K562 (cell line): ENCODE results near the gene MYO5C. TPM values are rescaled to one million over a fixed set of nuclear protein-coding genes. Genes with fewer than 3 reads are reported as not detected.

ENCODE experiments used
- ATAC-seq: fragments of 200-7000 bp; cut with Tn5 transposase; 3 replicates; pipeline ENCODE4 v1.9.1; 2020; ENCODE audit warnings: moderate library complexity
- BruUV-seq: library from RNA; stranded (reverse); fragments of 400-500 nt; replicated peaks from 2 replicates; lab custom pipeline; 2021; lab: Mats Ljungman, UMichigan
- CTCF ChIA-PET: fragments of 300-600 bp; formaldehyde crosslinking; extraction: SDS; loops from one replicate; lab custom pipeline; 2021; ENCODE audit warnings: low intra/inter-chr PET ratio; lab: Yijun Ruan, JAX
- POLR2A ChIA-PET: fragments of 300-600, 350-650 bp; sonication (Branson Sonifier 250); formaldehyde crosslinking; extraction: SDS; loops from one replicate; lab custom pipeline; 2021; ENCODE audit warnings: antibody characterized with exemption, inconsistent platforms; lab: Yijun Ruan, JAX
- DNase-seq, 4 experiments: peaks; one replicate each; pipeline versions ENCODE4 v3.0.0 to v3.0.0-alpha.2; 2011 to 2018; ENCODE audit warnings: low spot score in 3 of 4, mixed read lengths in 3 of 4; ENCODE audit errors: extremely low read depth in 1 of 4
- FAIRE-seq: peaks from 2 replicates; lab custom pipeline; 2011; peaks lifted over from hg19 to GRCh38; lab: Jason Lieb, UNC
- H2AFZ ChIP-seq: 2 replicates; pipeline ENCODE4 v1.6.0; 2011; ENCODE audit warnings: low read depth, low read length, control low read depth, inconsistent platforms
- H3K27ac ChIP-seq: fragments of 200-600 bp; 3 replicates; pipeline ENCODE4 v1.8.0; 2011; ENCODE audit warnings: low read depth, mild to moderate bottlenecking, control low read depth, inconsistent platforms, low read length, moderate library complexity, mixed read lengths; ENCODE audit errors: extremely low read depth
- H3K27me3 ChIP-seq, 2 experiments: fragments of 300-600 bp in 1 of 2; 2 replicates in 1 of 2; 3 replicates in 1 of 2; pipeline versions ENCODE4 v1.6.0 to v1.8.0; 2011; ENCODE audit warnings: inconsistent platforms in 2 of 2, low read length in 2 of 2, mild to moderate bottlenecking in 1 of 2, mixed read lengths in 1 of 2, moderate library complexity in 1 of 2; ENCODE audit not compliant: control insufficient read depth in 2 of 2, insufficient read depth in 2 of 2
- H3K36me3 ChIP-seq: fragments of 300-600 bp; 3 replicates; pipeline ENCODE4 v1.8.0; 2011; ENCODE audit warnings: mild to moderate bottlenecking, low read length, inconsistent platforms; ENCODE audit not compliant: control insufficient read depth, insufficient read depth
- H3K4me1 ChIP-seq, 2 experiments: fragments of 200-600 bp in 1 of 2; replicated peaks in 1 of 2; 2 replicates in 1 of 2; 3 replicates in 1 of 2; pipeline versions ENCODE4 v1.5.1 to v1.8.0; 2011; ENCODE audit warnings: inconsistent platforms in 2 of 2, low read length in 2 of 2, mild to moderate bottlenecking in 1 of 2, mixed read lengths in 1 of 2, moderate library complexity in 1 of 2; ENCODE audit not compliant: control insufficient read depth in 2 of 2, insufficient read depth in 2 of 2
- H3K4me2 ChIP-seq: 2 replicates; pipeline ENCODE4 v1.6.1; 2011; ENCODE audit warnings: low read length, control low read depth, inconsistent platforms, mixed read lengths; ENCODE audit not compliant: insufficient read depth
- H3K4me3 ChIP-seq: fragments of 200-600 bp; sonication (generic), shearing (Covaris generic); 2 replicates; pipeline ENCODE4 v1.5.1; 2016; ENCODE audit warnings: control low read depth, inconsistent platforms
- H3K79me2 ChIP-seq: fragments of 200-600 bp; 3 replicates; pipeline ENCODE4 v1.8.0; 2011; ENCODE audit warnings: low read length, inconsistent platforms; ENCODE audit not compliant: control insufficient read depth, insufficient read depth
- H3K9ac ChIP-seq, 2 experiments: 2 replicates each; pipeline versions ENCODE4 v1.6.0 to v1.6.1; 2011; ENCODE audit warnings: low read depth in 2 of 2, low read length in 2 of 2, control low read depth in 1 of 2, inconsistent platforms in 1 of 2, mild to moderate bottlenecking in 1 of 2, mixed read lengths in 1 of 2; ENCODE audit not compliant: insufficient read depth in 1 of 2
- H3K9me1 ChIP-seq: one replicate; pipeline ENCODE4 v1.6.0; 2011; ENCODE audit warnings: inconsistent platforms, mild to moderate bottlenecking, low read length, moderate library complexity; ENCODE audit not compliant: control insufficient read depth, insufficient read depth
- H3K9me3 ChIP-seq: replicated peaks from 2 replicates; pipeline ENCODE4 v1.5.1; 2011; ENCODE audit warnings: low read depth, low read length, inconsistent platforms; ENCODE audit not compliant: control insufficient read depth, insufficient read depth
- H4K20me1 ChIP-seq: replicated peaks from 2 replicates; pipeline ENCODE4 v1.6.1; 2011; ENCODE audit warnings: low read length, inconsistent platforms, mixed read lengths; ENCODE audit not compliant: control insufficient read depth, insufficient read depth
- ERF ChIP-seq: fragments of 450-650 bp; formaldehyde crosslinking; IDR thresholded peaks from 2 replicates; pipeline ENCODE4 v1.4.0; 2020; ENCODE audit warnings: mild to moderate bottlenecking, mixed read lengths
- MAFK ChIP-seq: IDR thresholded peaks from 2 replicates; pipeline ENCODE4 v1.6.1; 2011; ENCODE audit warnings: low read length, improper control_type of control experiment
- RAD51 ChIP-seq: fragments of 450-650 bp; IDR thresholded peaks from 2 replicates; pipeline ENCODE4 v1.7.1; 2016; ENCODE audit warnings: low read depth, mild to moderate bottlenecking, borderline replicate concordance
- SMARCA5 ChIP-seq: fragments of 450-650 bp; IDR thresholded peaks from 2 replicates; pipeline ENCODE4 v1.6.1; 2016
- SREBF1 ChIP-seq: fragments of 150-350 bp; IDR thresholded peaks from 2 replicates; pipeline ENCODE4 v1.6.1; 2014; ENCODE audit warnings: antibody characterized with exemption, low read depth, low read length, borderline replicate concordance
- TCFL5 ChIP-seq: fragments of 250-450 bp; sonication (Bioruptor Pico); conservative IDR thresholded peaks from 2 replicates; pipeline ENCODE4 v1.6.1; 2021; ENCODE audit warnings: mild to moderate bottlenecking, moderate library complexity, matching md5 sums
- ZNF197 ChIP-seq: fragments of 200-800 bp; sonication (Bioruptor generic); IDR thresholded peaks from 2 replicates; pipeline ENCODE4 v1.6.1; 2016; ENCODE audit warnings: low read depth, missing genetic modification characterization, missing compliant biosample characterization
- ZNF311 ChIP-seq: fragments of 250-450 bp; sonication (Bioruptor Pico); IDR thresholded peaks from 2 replicates; pipeline ENCODE4 v1.4.0; 2020; ENCODE audit warnings: mild to moderate bottlenecking, moderate library complexity
- ZNF551 ChIP-seq: fragments of 250-450 bp; sonication (Bioruptor Pico); IDR thresholded peaks from 2 replicates; pipeline ENCODE4 v1.5.0; 2021; ENCODE audit warnings: mild to moderate bottlenecking, moderate library complexity
- WGBS: fragments of 100-300 bp; shearing (Covaris generic); methylation state at CpG from one replicate; pipeline ENCODE4 v1.1.6; 2016; ENCODE audit warnings: low coverage, mixed read lengths; ENCODE audit not compliant: insufficient coverage; ENCODE audit errors: missing lambda C conversion rate; 5-methylcytosine and 5-hydroxymethylcytosine counted together
- in situ Hi-C: fragments of 300-500 bp; cut with MboI; formaldehyde crosslinking; loops from 4 replicates; pipeline ENCODE4 v1.15.0; 2018; ENCODE audit warnings: inconsistent platforms, mixed read lengths
- intact Hi-C: fragments of 100-400 bp; cut with micrococcal nuclease; formaldehyde crosslinking; loops from 2 replicates; pipeline ENCODE4 v1.14.2; 2022
- polyA plus RNA-seq, 8 experiments: library from polyadenylated mRNA; depleted of rRNA in 4 of 8; stranded (reverse) in 5 of 8; unstranded in 3 of 8; fragments of >200 nt; fragmentation: Nextera tagmentation in 2 of 8; fragmentation: Illumina TruSeq in 1 of 8; extraction: Ambion mirVana in 2 of 8; extraction: Trizol in 1 of 8; gene quantifications; 2 replicates each; pipeline versions ENCODE4 v1.2.1 to v1.2.3, GENCODE V29; 2011 to 2014; ENCODE audit warnings: inconsistent platforms in 1 of 8, missing spikeins in 1 of 8
- total RNA-seq, 7 experiments: library from RNA; depleted of rRNA in 6 of 7; stranded (reverse); fragments of >200 nt in 6 of 7; fragmentation: Illumina TruSeq in 2 of 7; extraction: Trizol in 2 of 7; gene quantifications; 2 replicates each; pipeline versions ENCODE4 v1.2.1 to v1.2.3, GENCODE V29; 2011 to 2021; ENCODE audit warnings: low replicate concordance in 1 of 7
- TF ChIP-seq, protein P1 (sequence below): fragments of 250-450 bp; sonication (Bioruptor Pico); IDR thresholded peaks from 2 replicates; pipeline ENCODE4 v1.8.0; 2022; ENCODE audit warnings: moderate library complexity, mild to moderate bottlenecking, inconsistent platforms
- TF ChIP-seq, protein P2 (sequence below): fragments of 200-600 bp; sonication (generic); IDR thresholded peaks from one replicate; pipeline ENCODE4 v1.6.1; 2012; ENCODE audit warnings: mild to moderate bottlenecking, low read depth, low read length, inconsistent platforms

Gene MYO5C
- total and polyA plus RNA-seq, 9 of the 15 experiments (the other 6 are each of a cell fraction or from before 2014, with no cell fraction given) = 0.01 to 0.24 TPM; not detected in 7

DNA sequence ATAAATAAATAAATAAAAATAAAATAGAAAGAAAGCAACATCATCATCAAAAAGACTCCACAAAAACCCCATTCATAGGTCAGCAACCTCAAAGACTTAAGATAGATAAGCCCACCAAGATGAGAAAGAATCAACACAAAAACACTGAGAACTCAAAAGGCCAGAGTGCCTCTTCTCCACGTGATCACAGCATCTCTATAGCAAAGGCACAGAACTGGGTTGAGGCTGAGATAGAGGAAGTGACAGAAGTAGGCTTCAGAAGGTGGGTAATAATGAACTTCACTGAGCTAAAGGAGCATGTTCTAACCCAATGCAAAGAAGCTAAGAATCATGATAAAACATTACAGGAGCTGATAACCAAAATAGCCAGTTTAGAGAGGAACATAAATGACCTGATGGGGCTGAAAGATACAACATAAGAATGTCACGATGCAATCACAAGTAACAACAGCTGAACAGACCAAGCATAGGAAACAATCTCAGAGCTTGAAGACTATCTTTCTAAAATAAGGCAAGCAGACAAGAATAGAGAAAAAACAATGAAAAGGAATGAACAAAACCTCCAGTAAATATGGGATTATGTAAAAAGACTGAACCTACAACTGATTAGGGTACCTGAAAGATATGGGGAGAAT is 130.9 kb downstream of the MYO5C start:
- in situ Hi-C loops (no loop called here), intact Hi-C loops (loop anchor here (5.0 kb wide), 1 partner anchor 63 kb away; no protein-coding TSS in a partner anchor)
- 0% methylated on average over 2 of the region's 2 CpGs for WGBS
- no peaks in the 10 kb centered on the region for H3K79me2 ChIP-seq
- peaks cover 22 to 25% of the 10 kb centered on the region in 2 experiments; a peak in 4 of 5 replicates for H3K27me3 ChIP-seq
- H3K9me3 ChIP-seq = no peaks in the 10 kb centered on the region
- no peaks in the 10 kb centered on the region for H3K36me3 ChIP-seq
- ATAC-seq = no peak
- no peaks in the 10 kb centered on the region for H3K9me1 ChIP-seq
- H2AFZ ChIP-seq = no peak overlapping the region
- H4K20me1 ChIP-seq = no peaks in the 10 kb centered on the region
- no peak overlapping the region for H3K9ac ChIP-seq
- no peak overlapping the region for H3K4me3 ChIP-seq
- CTCF ChIA-PET = no interaction called here
- BruUV-seq = no TSS peak
- DNase-seq = no peak
- POLR2A ChIA-PET = interaction anchor here (0.6 kb wide), 1 partner anchor 409 kb away, joined by 3 read pairs; no protein-coding TSS in a partner anchor
- H3K4me1 ChIP-seq = peaks cover 0 to 6% of the 10 kb centered on the region in 2 experiments; a peak in 1 of 5 replicates
- no peak overlapping the region for H3K4me2 ChIP-seq
- FAIRE-seq = no peak
- H3K27ac ChIP-seq = no peak overlapping the region
- TF ChIP-seq ZNF311 (CRISPR knock-in tag) (no peak), ERF (CRISPR knock-in tag) (no peak), SREBF1 (no peak), RAD51 (peak; percentile 48; the same call in 1 of the 2 replicates), MAFK (no peak), ZNF551 (CRISPR knock-in tag) (no peak), TCFL5 (CRISPR knock-in tag) (no peak), SMARCA5 (no peak), ZNF197 (CRISPR knock-in tag) (no peak)
- TF ChIP-seq, protein P1, sequence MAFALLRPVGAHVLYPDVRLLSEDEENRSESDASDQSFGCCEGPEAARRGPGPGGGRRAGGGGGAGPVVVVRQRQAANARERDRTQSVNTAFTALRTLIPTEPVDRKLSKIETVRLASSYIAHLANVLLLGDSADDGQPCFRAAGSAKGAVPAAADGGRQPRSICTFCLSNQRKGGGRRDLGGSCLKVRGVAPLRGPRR (CRISPR knock-in tag) = no peak
- TF ChIP-seq, protein P2, sequence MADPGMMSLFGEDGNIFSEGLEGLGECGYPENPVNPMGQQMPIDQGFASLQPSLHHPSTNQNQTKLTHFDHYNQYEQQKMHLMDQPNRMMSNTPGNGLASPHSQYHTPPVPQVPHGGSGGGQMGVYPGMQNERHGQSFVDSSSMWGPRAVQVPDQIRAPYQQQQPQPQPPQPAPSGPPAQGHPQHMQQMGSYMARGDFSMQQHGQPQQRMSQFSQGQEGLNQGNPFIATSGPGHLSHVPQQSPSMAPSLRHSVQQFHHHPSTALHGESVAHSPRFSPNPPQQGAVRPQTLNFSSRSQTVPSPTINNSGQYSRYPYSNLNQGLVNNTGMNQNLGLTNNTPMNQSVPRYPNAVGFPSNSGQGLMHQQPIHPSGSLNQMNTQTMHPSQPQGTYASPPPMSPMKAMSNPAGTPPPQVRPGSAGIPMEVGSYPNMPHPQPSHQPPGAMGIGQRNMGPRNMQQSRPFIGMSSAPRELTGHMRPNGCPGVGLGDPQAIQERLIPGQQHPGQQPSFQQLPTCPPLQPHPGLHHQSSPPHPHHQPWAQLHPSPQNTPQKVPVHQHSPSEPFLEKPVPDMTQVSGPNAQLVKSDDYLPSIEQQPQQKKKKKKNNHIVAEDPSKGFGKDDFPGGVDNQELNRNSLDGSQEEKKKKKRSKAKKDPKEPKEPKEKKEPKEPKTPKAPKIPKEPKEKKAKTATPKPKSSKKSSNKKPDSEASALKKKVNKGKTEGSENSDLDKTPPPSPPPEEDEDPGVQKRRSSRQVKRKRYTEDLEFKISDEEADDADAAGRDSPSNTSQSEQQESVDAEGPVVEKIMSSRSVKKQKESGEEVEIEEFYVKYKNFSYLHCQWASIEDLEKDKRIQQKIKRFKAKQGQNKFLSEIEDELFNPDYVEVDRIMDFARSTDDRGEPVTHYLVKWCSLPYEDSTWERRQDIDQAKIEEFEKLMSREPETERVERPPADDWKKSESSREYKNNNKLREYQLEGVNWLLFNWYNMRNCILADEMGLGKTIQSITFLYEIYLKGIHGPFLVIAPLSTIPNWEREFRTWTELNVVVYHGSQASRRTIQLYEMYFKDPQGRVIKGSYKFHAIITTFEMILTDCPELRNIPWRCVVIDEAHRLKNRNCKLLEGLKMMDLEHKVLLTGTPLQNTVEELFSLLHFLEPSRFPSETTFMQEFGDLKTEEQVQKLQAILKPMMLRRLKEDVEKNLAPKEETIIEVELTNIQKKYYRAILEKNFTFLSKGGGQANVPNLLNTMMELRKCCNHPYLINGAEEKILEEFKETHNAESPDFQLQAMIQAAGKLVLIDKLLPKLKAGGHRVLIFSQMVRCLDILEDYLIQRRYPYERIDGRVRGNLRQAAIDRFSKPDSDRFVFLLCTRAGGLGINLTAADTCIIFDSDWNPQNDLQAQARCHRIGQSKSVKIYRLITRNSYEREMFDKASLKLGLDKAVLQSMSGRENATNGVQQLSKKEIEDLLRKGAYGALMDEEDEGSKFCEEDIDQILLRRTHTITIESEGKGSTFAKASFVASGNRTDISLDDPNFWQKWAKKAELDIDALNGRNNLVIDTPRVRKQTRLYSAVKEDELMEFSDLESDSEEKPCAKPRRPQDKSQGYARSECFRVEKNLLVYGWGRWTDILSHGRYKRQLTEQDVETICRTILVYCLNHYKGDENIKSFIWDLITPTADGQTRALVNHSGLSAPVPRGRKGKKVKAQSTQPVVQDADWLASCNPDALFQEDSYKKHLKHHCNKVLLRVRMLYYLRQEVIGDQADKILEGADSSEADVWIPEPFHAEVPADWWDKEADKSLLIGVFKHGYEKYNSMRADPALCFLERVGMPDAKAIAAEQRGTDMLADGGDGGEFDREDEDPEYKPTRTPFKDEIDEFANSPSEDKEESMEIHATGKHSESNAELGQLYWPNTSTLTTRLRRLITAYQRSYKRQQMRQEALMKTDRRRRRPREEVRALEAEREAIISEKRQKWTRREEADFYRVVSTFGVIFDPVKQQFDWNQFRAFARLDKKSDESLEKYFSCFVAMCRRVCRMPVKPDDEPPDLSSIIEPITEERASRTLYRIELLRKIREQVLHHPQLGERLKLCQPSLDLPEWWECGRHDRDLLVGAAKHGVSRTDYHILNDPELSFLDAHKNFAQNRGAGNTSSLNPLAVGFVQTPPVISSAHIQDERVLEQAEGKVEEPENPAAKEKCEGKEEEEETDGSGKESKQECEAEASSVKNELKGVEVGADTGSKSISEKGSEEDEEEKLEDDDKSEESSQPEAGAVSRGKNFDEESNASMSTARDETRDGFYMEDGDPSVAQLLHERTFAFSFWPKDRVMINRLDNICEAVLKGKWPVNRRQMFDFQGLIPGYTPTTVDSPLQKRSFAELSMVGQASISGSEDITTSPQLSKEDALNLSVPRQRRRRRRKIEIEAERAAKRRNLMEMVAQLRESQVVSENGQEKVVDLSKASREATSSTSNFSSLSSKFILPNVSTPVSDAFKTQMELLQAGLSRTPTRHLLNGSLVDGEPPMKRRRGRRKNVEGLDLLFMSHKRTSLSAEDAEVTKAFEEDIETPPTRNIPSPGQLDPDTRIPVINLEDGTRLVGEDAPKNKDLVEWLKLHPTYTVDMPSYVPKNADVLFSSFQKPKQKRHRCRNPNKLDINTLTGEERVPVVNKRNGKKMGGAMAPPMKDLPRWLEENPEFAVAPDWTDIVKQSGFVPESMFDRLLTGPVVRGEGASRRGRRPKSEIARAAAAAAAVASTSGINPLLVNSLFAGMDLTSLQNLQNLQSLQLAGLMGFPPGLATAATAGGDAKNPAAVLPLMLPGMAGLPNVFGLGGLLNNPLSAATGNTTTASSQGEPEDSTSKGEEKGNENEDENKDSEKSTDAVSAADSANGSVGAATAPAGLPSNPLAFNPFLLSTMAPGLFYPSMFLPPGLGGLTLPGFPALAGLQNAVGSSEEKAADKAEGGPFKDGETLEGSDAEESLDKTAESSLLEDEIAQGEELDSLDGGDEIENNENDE = no peak
